Omental fat pad (tissue), 4 donors: ENCODE data around the gene TMEM150C. TPM values are rescaled to one million over a fixed set of nuclear protein-coding genes. Genes with fewer than 3 reads are reported as not detected.

ENCODE experiments used
- ATAC-seq: fragments of 150-250 bp; one replicate; pipeline ENCODE4 v1.9.1; 2016; ENCODE audit warnings: mild to moderate bottlenecking, moderate library complexity; ENCODE audit not compliant: low FRiP score
- DNase-seq: peaks from one replicate; pipeline ENCODE4 v3.0.0-alpha.2; 2019; ENCODE audit warnings: low spot score
- total RNA-seq, 4 donors: library from RNA; depleted of rRNA; stranded (reverse); fragments of >200 nt; gene quantifications; one replicate each; pipeline ENCODE4 v1.1.0, GENCODE V29; 2016
- TF ChIP-seq, protein P1 (sequence below), 3 donors: fragments of 450-650 bp; IDR thresholded peaks; one replicate each; pipeline ENCODE4 v1.5.1; 2016 to 2017; ENCODE audit warnings: antibody characterized with exemption in 3 of 3, mild to moderate bottlenecking in 3 of 3, moderate library complexity in 2 of 3

TMEM150C gene
- total RNA-seq, 4 donors from 2014 or later: 14.4 to 92.4 (median 26.8) TPM

DNA sequence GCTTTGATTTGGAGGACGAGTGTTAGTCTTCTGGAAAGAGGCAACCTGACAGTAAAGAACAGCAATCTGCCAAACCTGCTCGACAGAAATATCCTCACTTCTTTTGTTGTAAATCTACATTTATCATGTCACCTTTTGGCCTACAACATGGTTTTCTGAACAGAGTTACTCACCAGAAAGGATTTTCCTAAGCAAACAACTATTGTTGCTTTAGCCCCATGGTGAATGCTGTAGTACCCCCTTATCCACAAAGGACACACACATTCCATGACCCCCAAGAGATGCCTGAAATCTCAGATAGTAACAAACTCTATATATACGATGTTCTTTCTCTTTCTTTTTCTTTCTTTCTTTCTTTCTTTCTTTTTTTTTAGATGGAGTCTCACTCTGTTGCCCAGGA is 42.7 kb downstream of the TMEM150C start:
- TF ChIP-seq, protein P1, sequence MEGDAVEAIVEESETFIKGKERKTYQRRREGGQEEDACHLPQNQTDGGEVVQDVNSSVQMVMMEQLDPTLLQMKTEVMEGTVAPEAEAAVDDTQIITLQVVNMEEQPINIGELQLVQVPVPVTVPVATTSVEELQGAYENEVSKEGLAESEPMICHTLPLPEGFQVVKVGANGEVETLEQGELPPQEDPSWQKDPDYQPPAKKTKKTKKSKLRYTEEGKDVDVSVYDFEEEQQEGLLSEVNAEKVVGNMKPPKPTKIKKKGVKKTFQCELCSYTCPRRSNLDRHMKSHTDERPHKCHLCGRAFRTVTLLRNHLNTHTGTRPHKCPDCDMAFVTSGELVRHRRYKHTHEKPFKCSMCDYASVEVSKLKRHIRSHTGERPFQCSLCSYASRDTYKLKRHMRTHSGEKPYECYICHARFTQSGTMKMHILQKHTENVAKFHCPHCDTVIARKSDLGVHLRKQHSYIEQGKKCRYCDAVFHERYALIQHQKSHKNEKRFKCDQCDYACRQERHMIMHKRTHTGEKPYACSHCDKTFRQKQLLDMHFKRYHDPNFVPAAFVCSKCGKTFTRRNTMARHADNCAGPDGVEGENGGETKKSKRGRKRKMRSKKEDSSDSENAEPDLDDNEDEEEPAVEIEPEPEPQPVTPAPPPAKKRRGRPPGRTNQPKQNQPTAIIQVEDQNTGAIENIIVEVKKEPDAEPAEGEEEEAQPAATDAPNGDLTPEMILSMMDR (IDR thresholded peaks at IDR 0.05): no peak
- DNase-seq (no peak), ATAC-seq (no peak)

DNA sequence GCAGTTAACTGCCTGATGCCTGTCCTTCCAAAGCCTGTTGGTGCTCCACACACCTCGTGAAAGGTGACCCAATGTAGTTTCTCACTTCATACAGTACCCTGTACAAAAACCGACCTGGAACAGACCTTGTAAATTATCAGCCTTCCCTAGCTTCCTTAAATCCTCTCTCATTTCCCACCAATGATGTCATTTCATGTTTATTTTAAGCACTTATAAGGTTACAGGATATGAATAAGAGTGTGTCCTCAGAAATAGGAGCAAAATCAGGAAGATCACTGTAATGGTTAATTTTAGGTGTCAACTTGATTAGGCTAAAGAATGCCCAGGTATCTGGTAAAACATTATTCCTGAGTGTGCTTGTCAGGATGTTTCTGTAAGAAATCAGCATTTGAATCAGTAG is 44.7 kb downstream of the TMEM150C start:
- ATAC-seq (no peak), DNase-seq (no peak)
- TF ChIP-seq, protein P1 (IDR thresholded peaks at IDR 0.05): no peak

DNA sequence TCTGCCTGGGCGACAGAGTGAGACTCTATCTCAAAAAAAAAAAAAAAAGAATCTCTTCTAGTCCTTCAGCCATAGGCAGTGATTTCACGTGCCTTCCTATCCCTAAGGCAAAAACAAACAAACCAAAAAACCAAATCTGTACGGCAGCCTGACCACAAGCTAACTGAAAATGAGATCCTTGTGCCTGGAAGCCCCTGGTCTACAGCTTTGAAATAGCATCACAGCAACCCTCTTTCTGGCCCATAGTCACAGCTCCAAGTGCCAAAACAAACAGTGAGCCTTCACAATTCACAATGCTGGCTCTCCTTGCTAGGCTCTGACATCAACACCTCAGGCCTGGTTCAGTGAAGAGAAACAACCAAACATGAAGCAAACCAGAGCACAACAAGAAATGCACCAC is 46.1 kb downstream of the TMEM150C start:
- TF ChIP-seq, protein P1 (IDR thresholded peaks at IDR 0.05): no peak
- ATAC-seq (no peak), DNase-seq (no peak)

DNA sequence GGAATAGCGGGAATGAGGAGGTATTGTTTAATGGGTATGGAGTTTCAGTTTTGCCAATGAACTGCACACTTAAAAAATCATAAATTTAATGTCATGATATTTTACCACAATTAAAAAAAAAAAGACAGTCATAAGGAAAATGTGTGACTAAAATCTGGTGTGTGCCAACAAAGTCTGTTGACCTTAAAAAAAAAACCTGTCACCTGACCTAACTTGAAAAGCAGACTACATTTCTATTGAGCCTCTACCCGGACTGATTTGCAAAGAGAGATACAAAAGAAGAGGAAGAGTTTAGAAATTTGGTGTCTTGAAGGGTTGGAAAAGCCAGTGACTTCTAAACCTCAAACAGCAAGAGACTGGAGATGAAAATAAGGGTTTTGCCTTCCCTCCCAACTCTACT is 48.4 kb downstream of the TMEM150C start:
- ATAC-seq (no peak), DNase-seq (no peak)
- TF ChIP-seq, protein P1 (IDR thresholded peaks at IDR 0.05): no peak

DNA sequence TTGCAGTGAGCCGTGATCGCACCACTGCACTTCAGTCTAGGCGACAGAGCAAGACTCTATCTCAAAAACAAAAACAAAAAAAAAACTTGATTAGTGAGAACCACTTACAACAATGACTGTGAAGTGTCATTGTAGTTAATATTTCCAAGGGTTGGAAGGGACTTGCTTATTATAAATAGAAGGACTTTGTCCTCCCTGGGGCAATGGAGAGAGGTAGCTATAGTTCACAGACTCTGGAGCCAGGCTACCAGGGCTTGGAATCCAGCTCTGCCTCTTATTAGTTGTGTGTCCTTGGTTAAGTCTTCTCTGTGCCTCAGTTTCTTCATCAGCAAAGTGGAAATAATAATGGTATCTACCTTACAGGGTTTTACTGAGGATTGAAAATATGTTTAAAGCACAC is 51.6 kb downstream of the TMEM150C start:
- TF ChIP-seq, protein P1 (IDR thresholded peaks at IDR 0.05): no peak
- no peak for DNase-seq
- ATAC-seq: no peak

DNA sequence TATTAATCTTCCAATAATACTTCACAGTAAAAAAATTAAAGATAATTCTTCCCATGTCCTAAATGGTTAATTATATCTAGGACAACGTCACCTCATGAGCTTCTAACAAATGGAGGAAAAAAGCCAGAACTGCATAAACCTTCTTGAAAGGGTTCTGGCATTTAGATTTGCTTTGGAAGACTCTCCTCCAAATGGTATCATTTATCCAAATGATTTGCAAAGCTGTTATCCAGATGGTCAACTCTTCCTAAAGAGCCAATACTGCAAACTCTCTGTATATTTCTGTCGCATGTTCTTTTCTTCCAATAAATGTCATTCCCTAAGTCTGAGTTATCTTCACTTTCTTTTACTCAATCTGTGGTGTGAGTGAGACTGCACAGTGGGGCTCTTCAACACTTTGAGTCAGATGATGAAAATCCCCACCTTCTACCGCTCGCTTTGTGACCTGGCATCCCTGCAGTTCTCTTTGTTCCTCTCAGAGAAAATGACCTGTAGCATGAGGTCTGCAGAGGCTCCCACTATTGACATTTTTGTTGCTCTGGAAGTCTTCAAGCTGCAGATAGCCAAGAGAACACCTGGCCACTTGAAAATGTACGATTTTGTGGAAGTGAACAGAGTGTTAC is 52.9 kb downstream of the TMEM150C start:
- ATAC-seq (no peak), DNase-seq (no peak)
- TF ChIP-seq, protein P1 (IDR thresholded peaks at IDR 0.05): no peak

DNA sequence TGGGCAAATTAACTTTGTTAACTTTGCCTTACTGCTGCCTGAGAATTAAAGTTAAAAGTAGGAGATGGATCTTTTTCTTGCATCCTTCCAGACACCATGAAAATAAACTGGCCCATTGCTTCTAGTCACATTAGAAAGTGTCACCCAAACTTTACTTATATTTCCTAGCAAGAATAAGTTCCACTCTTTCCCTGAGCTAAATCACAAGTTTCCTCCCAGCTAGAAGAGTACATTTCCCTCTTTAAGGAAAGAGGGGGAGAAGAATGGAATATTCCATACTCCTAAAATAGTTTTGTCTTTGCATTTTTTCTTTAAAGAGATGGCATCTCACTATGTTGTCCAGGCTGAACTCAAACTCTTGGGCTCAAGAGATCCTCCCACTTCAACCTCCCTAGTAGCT is 53.8 kb downstream of the TMEM150C start:
- ATAC-seq (no peak), DNase-seq (no peak)
- TF ChIP-seq, protein P1 (IDR thresholded peaks at IDR 0.05): no peak
